Activated CD4-positive, alpha-beta memory T cell treated with anti-CD3 and anti-CD28 coated beads, Interleukin-2, amount 10 ng/mL, durations not matched to agents 7 days and 5 days (primary cell): ENCODE results near the gene CIAO3. TPM values are rescaled to one million over a fixed set of nuclear protein-coding genes. Genes with fewer than 3 reads are reported as not detected.

Experiments
- CTCF ChIA-PET: fragments of 350-600 bp; sonication (Branson Sonifier 250); formaldehyde crosslinking; loops from one replicate; lab custom pipeline; 2021; ENCODE audit warnings: antibody characterized with exemption, inconsistent platforms; lab: Charles Lee
- POLR2A ChIA-PET: fragments of 350-600 bp; sonication (Branson Sonifier 250); formaldehyde crosslinking; loops from one replicate; lab custom pipeline; 2021; ENCODE audit warnings: antibody characterized with exemption; lab: Charles Lee
- DNase-seq: peaks from one replicate; pipeline ENCODE4 v3.0.0-alpha.2; 2020
- H3K27ac Mint-ChIP-seq: one replicate; pipeline ENCODE4 v1.8.0; 2021; ENCODE audit warnings: mild to moderate bottlenecking, mixed read lengths
- H3K27me3 Mint-ChIP-seq: one replicate; pipeline ENCODE4 v1.8.0; 2021; ENCODE audit warnings: mixed read lengths
- H3K36me3 Mint-ChIP-seq: one replicate; pipeline ENCODE4 v1.8.0; 2021; ENCODE audit warnings: low read depth, mixed read lengths
- H3K4me1 Mint-ChIP-seq: one replicate; pipeline ENCODE4 v1.8.0; 2021; ENCODE audit warnings: mixed read lengths
- H3K4me3 Mint-ChIP-seq: one replicate; pipeline ENCODE4 v1.8.0; 2021; ENCODE audit warnings: mild to moderate bottlenecking, mixed read lengths
- H3K9me3 Mint-ChIP-seq: one replicate; pipeline ENCODE4 v1.8.0; 2021; ENCODE audit warnings: mixed read lengths
- total RNA-seq, 2 experiments: library from RNA; stranded (reverse); gene quantifications; one replicate each; pipeline ENCODE4 v1.2.3, GENCODE V29; 2021

Gene CIAO3
- total RNA-seq, 2 experiments from 2014 or later: 34.0 to 34.8 TPM

- H3K4me1 Mint-ChIP-seq: peaks cover 3% of the 10 kb centered on the region
- no peaks in the 10 kb centered on the region for H3K36me3 Mint-ChIP-seq
- no peaks in the 10 kb centered on the region for H3K9me3 Mint-ChIP-seq
- H3K27ac Mint-ChIP-seq: no peak overlapping the region
- H3K27me3 Mint-ChIP-seq: no peaks in the 10 kb centered on the region
- POLR2A ChIA-PET: interaction anchor here (1.1 to 2.5 kb wide), 5 partner anchors 9 to 37 kb away, joined by 3 to 7 read pairs (median 7); partner anchors contain the start of genes CIAO3 and WDR24
- H3K4me3 Mint-ChIP-seq: peak overlapping the region; percentile 46
- DNase-seq: peak; percentile 46
- CTCF ChIA-PET: interaction anchor here (1.3 to 1.9 kb wide), 4 partner anchors 14 to 24 kb away, joined by 3 to 9 read pairs (median 4); partner anchors contain the start of gene CIAO3
These were observed 13.4 kb downstream of the CIAO3 start for GRCh38 chr16:727291-727977.

DNA sequence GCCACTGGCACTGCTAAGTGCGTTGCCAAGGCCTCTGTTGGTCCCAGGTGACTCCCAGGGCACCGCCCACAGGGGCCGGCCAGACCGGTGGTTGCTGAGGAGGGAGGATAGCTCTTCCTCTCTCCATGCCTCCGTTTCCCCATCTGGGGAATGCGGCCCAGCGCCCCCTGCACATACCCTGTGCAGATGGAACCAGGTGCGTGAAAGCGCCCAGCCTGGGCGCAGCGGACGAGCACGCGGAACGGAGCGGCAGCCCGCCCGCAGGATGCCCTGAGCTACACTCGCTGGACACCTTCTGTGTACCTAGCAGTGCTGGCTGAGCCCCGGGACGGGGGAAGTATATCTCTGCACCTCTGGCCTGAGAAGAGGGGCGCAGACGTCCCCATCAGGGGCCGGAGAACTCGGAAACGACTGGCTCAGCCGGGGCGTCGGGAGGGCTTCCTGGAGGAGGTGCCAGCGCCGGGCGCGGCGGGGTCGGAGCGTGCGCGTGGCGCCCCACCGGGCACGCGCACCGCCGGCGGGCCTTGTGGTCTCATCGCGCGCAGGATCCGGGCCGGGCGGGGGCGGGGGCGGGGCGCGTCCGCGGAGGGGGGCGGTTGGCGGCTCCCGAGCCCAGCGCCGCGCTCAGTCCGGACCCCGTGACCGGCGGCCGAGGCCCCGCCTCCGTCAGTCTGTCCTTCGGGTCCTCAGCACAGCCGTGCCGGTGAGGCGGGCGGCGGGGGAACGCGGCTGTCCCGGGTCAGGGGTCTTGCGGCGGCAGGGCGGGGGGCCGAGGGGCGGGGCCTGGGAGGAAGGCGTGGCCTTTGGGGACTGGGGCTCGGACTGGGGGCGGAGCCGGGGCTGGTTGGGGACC is 14.1 kb downstream of the CIAO3 start, which contains the start of the genes CCDC78 and HAGHL:
Gene CCDC78 (minus strand): TSS at position 6 of the 853 bp plus-strand sequence. CDS start 76 bp downstream, outside the sequence.
Gene HAGHL (plus strand): TSS at position 669 of the 853 bp plus-strand sequence. CDS start 404 bp downstream, outside the sequence.
- peak within 1 kb of the TSS; percentile 56 for H3K4me3 Mint-ChIP-seq
- CTCF ChIA-PET: interaction anchor here (1.5 to 1.8 kb wide), 3 partner anchors 14 to 24 kb away, joined by 3 to 12 read pairs (median 4); no protein-coding TSS in a partner anchor
- H3K36me3 Mint-ChIP-seq: no peaks in the 10 kb centered on the region
- H3K9me3 Mint-ChIP-seq: no peaks in the 10 kb centered on the region
- no peaks in the 10 kb centered on the region for H3K27me3 Mint-ChIP-seq
- peak; percentile 65 for DNase-seq
- POLR2A ChIA-PET: interaction anchor here (0.7 to 2.5 kb wide), 5 partner anchors 10 to 36 kb away, joined by 3 to 15 read pairs (median 7); partner anchors contain the start of genes CIAO3 and METRN
- H3K4me1 Mint-ChIP-seq: peaks cover 3% of the 10 kb centered on the region
- no peak within 1 kb of the TSS for H3K27ac Mint-ChIP-seq

DNA sequence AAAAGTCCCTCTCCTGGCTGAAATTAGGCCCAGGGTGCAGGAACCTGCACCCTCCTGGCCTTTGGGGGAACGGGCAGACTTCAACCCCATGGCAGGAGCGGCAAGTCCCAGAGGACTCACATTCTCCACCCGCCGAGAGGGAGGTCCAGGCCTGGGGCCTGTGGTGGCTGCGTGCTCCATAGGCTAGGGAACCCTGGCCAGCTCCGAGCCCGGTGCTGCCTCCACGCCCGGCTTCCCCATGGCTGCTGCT is 14.7 kb downstream of the CIAO3 start:
- peaks cover 3% of the 10 kb centered on the region for H3K4me1 Mint-ChIP-seq
- ChIA-PET POLR2A (interaction anchor here (0.7 to 2.3 kb wide), 3 partner anchors 10 to 37 kb away, joined by 3 to 15 read pairs (median 3); partner anchors contain the start of gene METRN), CTCF (interaction anchor here (1.8 to 2.2 kb wide), 2 partner anchors 10 to 13 kb away, joined by 8 to 12 read pairs; no protein-coding TSS in a partner anchor)
- H3K27me3 Mint-ChIP-seq: no peaks in the 10 kb centered on the region
- H3K36me3 Mint-ChIP-seq: no peaks in the 10 kb centered on the region
- no peak overlapping the region for H3K4me3 Mint-ChIP-seq
- H3K27ac Mint-ChIP-seq: no peak overlapping the region
- no peak for DNase-seq
- H3K9me3 Mint-ChIP-seq: no peaks in the 10 kb centered on the region

DNA sequence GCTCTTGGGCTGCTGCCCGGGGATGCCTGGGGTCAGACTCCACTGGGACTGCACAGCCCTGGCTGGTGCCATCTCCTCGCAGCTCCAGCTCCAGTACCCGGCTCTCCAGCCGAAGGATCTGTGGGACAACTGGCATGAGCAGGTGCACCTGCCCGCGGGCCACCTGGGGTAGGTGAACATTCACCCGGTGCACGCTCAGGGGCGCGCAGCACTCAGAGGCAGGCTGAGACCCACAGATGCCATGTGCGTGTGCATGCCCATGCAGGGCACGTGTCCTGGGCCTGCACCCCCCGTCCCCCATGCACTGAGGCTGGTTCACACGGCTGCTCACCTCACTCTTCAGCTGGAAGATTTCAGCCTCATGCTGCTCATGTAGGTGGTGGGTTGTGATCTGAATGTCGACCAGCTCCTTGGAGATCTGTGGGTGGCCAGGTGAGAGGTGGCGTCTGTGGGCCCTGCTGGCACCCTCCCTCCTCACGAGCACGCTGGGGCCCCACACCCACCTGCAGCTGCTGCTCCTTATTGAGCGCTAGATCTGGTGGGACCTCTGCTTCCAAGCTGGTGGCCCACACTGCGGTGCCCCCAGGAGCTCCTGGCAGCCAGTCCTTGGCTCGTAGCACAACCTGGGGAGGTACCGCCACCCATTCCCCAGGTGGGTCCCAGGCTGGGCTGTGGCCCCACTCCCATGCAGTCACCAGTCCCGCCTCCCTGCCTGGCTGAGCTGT is 15.2 kb downstream of the CIAO3 start:
- Mint-ChIP-seq H3K27me3 (no peaks in the 10 kb centered on the region), H3K9me3 (no peaks in the 10 kb centered on the region), H3K4me3 (no peak overlapping the region), H3K27ac (no peak overlapping the region), H3K4me1 (peaks cover 4% of the 10 kb centered on the region), H3K36me3 (no peaks in the 10 kb centered on the region)
- CTCF ChIA-PET: interaction anchor here (1.8 to 2.2 kb wide), 2 partner anchors 10 to 13 kb away, joined by 8 to 12 read pairs; no protein-coding TSS in a partner anchor
- DNase-seq: no peak
- POLR2A ChIA-PET: interaction anchor here (0.7 to 2.3 kb wide), 4 partner anchors 10 to 36 kb away, joined by 3 to 15 read pairs (median 4); partner anchors contain the start of genes CIAO3 and METRN

- Mint-ChIP-seq H3K27ac (no peak overlapping the region), H3K36me3 (no peaks in the 10 kb centered on the region), H3K9me3 (no peaks in the 10 kb centered on the region), H3K4me3 (no peak overlapping the region), H3K4me1 (peaks cover 10% of the 10 kb centered on the region), H3K27me3 (no peaks in the 10 kb centered on the region)
- CTCF ChIA-PET: interaction anchor here (1.8 to 2.2 kb wide), 2 partner anchors 11 to 12 kb away, joined by 8 to 12 read pairs; no protein-coding TSS in a partner anchor
- no peak for DNase-seq
- POLR2A ChIA-PET: interaction anchor here (1.3 to 2.3 kb wide), 4 partner anchors 9 to 35 kb away, joined by 3 to 15 read pairs (median 5); partner anchors contain the start of genes CIAO3 and METRN
These were observed 15.8 kb downstream of the CIAO3 start for GRCh38 chr16:725041-725376.

- CTCF ChIA-PET: interaction anchor here (2.2 kb wide), 1 partner anchor 12 kb away, joined by 8 read pairs; no protein-coding TSS in a partner anchor
- H3K4me3 Mint-ChIP-seq: no peak overlapping the region
- POLR2A ChIA-PET: interaction anchor here (1.5 to 3.4 kb wide), 4 partner anchors 9 to 16 kb away, joined by 5 to 15 read pairs (median 8); partner anchors contain the start of genes CIAO3 and METRN
These were observed 16.4 kb downstream of the CIAO3 start for GRCh38 chr16:724188-725040.

GRCh38 chr16:723695-724094 is 17.1 kb downstream of the CIAO3 start:
- ChIA-PET CTCF (no interaction called here), POLR2A (interaction anchor here (0.9 to 3.4 kb wide), 3 partner anchors 12 to 65 kb away, joined by 4 to 10 read pairs (median 5); partner anchors contain the start of genes CHTF18, CIAO3 and RPUSD1)
- H3K36me3 Mint-ChIP-seq: no peaks in the 10 kb centered on the region
- peaks cover 2% of the 10 kb centered on the region for H3K27me3 Mint-ChIP-seq
- H3K27ac Mint-ChIP-seq: no peak overlapping the region
- DNase-seq: no peak
- H3K4me1 Mint-ChIP-seq: peaks cover 19% of the 10 kb centered on the region
- no peaks in the 10 kb centered on the region for H3K9me3 Mint-ChIP-seq
- H3K4me3 Mint-ChIP-seq: no peak overlapping the region

More at GRCh38 chr16:724188-725040, 16.4 kb downstream of the CIAO3 start:
- Mint-ChIP-seq H3K27ac (no peak overlapping the region), H3K27me3 (no peaks in the 10 kb centered on the region), H3K4me1 (peaks cover 14% of the 10 kb centered on the region), H3K36me3 (no peaks in the 10 kb centered on the region), H3K9me3 (no peaks in the 10 kb centered on the region)
- DNase-seq: no peak

DNA sequence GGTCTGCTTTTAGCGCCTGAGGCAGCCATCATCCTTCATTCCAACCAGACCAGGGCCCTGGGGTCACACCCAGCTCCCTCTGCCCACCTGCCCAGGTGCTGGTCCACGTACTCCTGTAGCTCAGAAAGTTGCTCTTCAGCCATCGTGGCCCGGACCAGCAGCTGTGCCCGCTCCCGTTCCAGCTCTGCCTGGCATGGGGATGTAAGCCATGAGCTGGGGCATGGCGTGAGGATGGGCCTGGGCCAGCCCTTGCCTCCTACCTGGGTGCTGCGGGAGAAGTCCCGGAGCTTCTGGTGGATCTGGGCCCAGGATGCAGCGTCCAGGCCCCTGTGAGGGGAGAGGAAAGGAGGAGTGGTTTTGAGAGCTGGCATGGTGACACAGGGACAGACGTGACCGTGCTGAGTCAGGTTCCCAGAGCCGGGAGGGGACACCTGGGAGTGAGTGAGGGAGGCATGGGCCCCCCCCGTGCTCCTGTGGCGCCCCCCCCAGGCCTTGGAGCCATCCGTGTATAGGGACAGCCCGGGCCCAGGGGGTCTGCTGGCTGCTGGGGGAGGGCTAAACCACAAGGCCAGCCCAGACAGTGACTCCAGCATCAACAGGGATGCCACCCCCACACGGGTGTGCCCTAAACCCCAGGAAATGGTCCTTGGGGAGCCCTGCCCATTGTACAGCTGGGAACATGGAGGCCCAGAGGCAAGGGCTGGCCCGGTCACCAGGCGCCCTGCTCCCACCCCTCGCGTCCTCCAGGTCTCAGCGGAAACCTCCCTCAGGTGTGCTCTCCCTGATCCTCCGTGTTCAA is 17.8 kb downstream of the CIAO3 start:
- DNase-seq: no peak
- CTCF ChIA-PET: no interaction called here
- H3K27me3 Mint-ChIP-seq: peaks cover 2% of the 10 kb centered on the region
- no peaks in the 10 kb centered on the region for H3K36me3 Mint-ChIP-seq
- POLR2A ChIA-PET: interaction anchor here (0.9 to 3.4 kb wide), 2 partner anchors 18 to 65 kb away, joined by 4 to 10 read pairs; partner anchors contain the start of genes CHTF18, CIAO3 and RPUSD1
- H3K27ac Mint-ChIP-seq: no peak overlapping the region
- no peak overlapping the region for H3K4me3 Mint-ChIP-seq
- no peaks in the 10 kb centered on the region for H3K9me3 Mint-ChIP-seq
- H3K4me1 Mint-ChIP-seq: peaks cover 19% of the 10 kb centered on the region

- H3K36me3 Mint-ChIP-seq: no peaks in the 10 kb centered on the region
- CTCF ChIA-PET: interaction anchor here (1.0 to 2.5 kb wide), 3 partner anchors 12 to 18 kb away, joined by 3 to 8 read pairs (median 5); no protein-coding TSS in a partner anchor
- POLR2A ChIA-PET: interaction anchor here (0.8 to 3.5 kb wide), 9 partner anchors 10 to 66 kb away, joined by 3 to 19 read pairs (median 6); partner anchors contain the start of genes CHTF18, CIAO3, JMJD8 and RPUSD1
- peak overlapping the region; percentile 30 for H3K4me3 Mint-ChIP-seq
- peaks cover 19% of the 10 kb centered on the region for H3K4me1 Mint-ChIP-seq
- peaks cover 2% of the 10 kb centered on the region for H3K27me3 Mint-ChIP-seq
- DNase-seq: no peak
- H3K27ac Mint-ChIP-seq: no peak overlapping the region
- no peaks in the 10 kb centered on the region for H3K9me3 Mint-ChIP-seq
These were observed 18.8 kb downstream of the CIAO3 start for GRCh38 chr16:721765-722540.
